22Rv1 (cell line): ENCODE data around the gene FXYD2.

ENCODE experiments used
- ZFX ChIP-seq: fragments of 450-650 bp; IDR thresholded peaks from 2 replicates; pipeline ENCODE4 v1.6.1; 2017; ENCODE audit warnings: antibody characterized with exemption, borderline replicate concordance
- TF ChIP-seq, protein P1 (sequence below): fragments of 450-650 bp; IDR thresholded peaks from 2 replicates; pipeline ENCODE4 v1.5.1; 2017; ENCODE audit warnings: mild to moderate bottlenecking

DNA sequence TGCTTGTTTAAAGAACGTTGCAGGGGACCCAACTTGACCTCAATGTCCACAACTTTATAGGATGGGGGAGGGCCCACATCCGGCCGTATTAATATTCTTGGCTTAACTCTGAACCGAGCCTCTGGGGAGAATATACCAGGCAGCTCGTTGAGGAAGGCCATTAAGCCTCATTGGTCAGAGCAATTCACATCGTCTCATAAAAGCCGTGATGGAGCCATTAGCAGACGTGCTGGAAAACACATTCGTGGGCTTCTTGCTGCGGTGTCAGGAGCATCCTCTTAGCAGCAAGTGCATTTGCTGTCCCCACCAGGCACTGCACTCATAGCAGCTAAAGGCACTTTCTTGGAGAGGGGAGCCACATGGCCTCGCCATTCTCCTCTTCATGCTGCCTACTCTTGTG is 42.4 kb downstream of the FXYD2 start:
- TF ChIP-seq, protein P1, sequence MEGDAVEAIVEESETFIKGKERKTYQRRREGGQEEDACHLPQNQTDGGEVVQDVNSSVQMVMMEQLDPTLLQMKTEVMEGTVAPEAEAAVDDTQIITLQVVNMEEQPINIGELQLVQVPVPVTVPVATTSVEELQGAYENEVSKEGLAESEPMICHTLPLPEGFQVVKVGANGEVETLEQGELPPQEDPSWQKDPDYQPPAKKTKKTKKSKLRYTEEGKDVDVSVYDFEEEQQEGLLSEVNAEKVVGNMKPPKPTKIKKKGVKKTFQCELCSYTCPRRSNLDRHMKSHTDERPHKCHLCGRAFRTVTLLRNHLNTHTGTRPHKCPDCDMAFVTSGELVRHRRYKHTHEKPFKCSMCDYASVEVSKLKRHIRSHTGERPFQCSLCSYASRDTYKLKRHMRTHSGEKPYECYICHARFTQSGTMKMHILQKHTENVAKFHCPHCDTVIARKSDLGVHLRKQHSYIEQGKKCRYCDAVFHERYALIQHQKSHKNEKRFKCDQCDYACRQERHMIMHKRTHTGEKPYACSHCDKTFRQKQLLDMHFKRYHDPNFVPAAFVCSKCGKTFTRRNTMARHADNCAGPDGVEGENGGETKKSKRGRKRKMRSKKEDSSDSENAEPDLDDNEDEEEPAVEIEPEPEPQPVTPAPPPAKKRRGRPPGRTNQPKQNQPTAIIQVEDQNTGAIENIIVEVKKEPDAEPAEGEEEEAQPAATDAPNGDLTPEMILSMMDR, result no peak
- TF ChIP-seq ZFX, result no peak
